Neural cell (in vitro differentiated cells): ENCODE results near the gene CLCN1.

Source experiments
- EP300 ChIP-seq: fragments of 450-650 bp; conservative IDR thresholded peaks from 2 replicates; pipeline ENCODE4 v1.6.1; 2014; ENCODE audit warnings: antibody characterized with exemption, mild to moderate bottlenecking, moderate library complexity; ENCODE audit not compliant: poor library complexity, severe bottlenecking
- POLR2AphosphoS5 ChIP-seq: IDR thresholded peaks from 2 replicates; pipeline ENCODE4 v1.6.1; 2012
- RAD21 ChIP-seq: fragments of 450-650 bp; conservative IDR thresholded peaks from 2 replicates; pipeline ENCODE4 v1.6.1; 2014; ENCODE audit warnings: antibody characterized with exemption, mild to moderate bottlenecking, moderate library complexity
- SMC3 ChIP-seq: fragments of 450-650 bp; conservative IDR thresholded peaks from 2 replicates; pipeline ENCODE4 v1.6.1; 2014; ENCODE audit warnings: antibody characterized with exemption, mild to moderate bottlenecking, moderate library complexity; ENCODE audit not compliant: poor library complexity
- TF ChIP-seq, protein P1 (sequence below): IDR thresholded peaks from 2 replicates; pipeline ENCODE4 v1.6.1; 2012; ENCODE audit warnings: borderline replicate concordance
- TF ChIP-seq, protein P2 (sequence below): fragments of 450-650 bp; IDR thresholded peaks from 2 replicates; pipeline ENCODE4 v1.5.1; 2014; ENCODE audit warnings: antibody characterized with exemption, mild to moderate bottlenecking, moderate library complexity; ENCODE audit not compliant: poor library complexity, severe bottlenecking

DNA sequence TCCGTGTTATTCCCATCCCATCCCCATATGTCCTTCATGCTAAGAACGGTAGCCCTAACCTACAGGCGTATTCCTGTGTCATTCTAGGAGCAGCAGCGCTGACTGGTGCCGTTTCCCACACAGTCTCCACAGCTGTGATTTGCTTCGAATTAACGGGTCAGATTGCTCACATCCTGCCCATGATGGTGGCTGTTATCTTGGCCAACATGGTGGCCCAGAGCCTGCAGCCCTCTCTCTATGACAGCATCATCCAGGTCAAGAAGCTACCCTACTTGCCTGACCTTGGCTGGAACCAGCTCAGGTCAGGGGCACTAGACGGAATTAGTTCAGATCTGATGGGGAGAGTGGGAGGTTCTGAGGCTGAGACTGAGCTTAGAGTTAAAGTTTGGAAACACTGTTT is 25.9 kb downstream of the CLCN1 start:
- no peak for TF ChIP-seq SMC3
- TF ChIP-seq EP300: no peak
- TF ChIP-seq, protein P1, sequence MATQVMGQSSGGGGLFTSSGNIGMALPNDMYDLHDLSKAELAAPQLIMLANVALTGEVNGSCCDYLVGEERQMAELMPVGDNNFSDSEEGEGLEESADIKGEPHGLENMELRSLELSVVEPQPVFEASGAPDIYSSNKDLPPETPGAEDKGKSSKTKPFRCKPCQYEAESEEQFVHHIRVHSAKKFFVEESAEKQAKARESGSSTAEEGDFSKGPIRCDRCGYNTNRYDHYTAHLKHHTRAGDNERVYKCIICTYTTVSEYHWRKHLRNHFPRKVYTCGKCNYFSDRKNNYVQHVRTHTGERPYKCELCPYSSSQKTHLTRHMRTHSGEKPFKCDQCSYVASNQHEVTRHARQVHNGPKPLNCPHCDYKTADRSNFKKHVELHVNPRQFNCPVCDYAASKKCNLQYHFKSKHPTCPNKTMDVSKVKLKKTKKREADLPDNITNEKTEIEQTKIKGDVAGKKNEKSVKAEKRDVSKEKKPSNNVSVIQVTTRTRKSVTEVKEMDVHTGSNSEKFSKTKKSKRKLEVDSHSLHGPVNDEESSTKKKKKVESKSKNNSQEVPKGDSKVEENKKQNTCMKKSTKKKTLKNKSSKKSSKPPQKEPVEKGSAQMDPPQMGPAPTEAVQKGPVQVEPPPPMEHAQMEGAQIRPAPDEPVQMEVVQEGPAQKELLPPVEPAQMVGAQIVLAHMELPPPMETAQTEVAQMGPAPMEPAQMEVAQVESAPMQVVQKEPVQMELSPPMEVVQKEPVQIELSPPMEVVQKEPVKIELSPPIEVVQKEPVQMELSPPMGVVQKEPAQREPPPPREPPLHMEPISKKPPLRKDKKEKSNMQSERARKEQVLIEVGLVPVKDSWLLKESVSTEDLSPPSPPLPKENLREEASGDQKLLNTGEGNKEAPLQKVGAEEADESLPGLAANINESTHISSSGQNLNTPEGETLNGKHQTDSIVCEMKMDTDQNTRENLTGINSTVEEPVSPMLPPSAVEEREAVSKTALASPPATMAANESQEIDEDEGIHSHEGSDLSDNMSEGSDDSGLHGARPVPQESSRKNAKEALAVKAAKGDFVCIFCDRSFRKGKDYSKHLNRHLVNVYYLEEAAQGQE: no peak
- no peak for TF ChIP-seq RAD21
- TF ChIP-seq, protein P2, sequence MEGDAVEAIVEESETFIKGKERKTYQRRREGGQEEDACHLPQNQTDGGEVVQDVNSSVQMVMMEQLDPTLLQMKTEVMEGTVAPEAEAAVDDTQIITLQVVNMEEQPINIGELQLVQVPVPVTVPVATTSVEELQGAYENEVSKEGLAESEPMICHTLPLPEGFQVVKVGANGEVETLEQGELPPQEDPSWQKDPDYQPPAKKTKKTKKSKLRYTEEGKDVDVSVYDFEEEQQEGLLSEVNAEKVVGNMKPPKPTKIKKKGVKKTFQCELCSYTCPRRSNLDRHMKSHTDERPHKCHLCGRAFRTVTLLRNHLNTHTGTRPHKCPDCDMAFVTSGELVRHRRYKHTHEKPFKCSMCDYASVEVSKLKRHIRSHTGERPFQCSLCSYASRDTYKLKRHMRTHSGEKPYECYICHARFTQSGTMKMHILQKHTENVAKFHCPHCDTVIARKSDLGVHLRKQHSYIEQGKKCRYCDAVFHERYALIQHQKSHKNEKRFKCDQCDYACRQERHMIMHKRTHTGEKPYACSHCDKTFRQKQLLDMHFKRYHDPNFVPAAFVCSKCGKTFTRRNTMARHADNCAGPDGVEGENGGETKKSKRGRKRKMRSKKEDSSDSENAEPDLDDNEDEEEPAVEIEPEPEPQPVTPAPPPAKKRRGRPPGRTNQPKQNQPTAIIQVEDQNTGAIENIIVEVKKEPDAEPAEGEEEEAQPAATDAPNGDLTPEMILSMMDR: no peak
- TF ChIP-seq POLR2AphosphoS5: no peak
